Measurements from ENCODE around the gene CDRT4. TPM values are rescaled to one million over a fixed set of nuclear protein-coding genes. Genes with fewer than 3 reads are reported as not detected.

The CDRT4 gene
- polyA plus RNA-seq, 1 of the 3 experiments (the other 2 are of a cell fraction): 4.6 TPM

DNA sequence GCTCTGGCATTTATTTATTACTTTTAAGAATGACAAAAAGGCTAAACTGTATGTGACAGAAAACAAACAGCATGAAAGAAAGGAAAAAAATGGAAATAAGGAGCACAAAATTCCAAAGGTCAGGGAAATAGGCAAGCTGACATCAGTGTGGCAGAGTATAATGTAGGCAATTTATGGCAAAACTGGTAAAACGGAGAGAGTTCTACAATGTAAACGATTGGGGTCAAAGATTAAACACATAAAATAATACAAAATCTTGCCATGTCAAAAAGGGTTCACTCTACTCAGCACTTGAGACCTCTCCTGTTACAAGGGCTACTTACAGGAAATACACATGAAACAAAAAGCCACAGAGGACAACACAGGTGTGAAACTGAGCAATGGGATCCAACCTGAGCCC lies 47.0 kb upstream of the CDRT4 start:
- Histone ChIP-seq H2AFZ (ENCODE audit: low read depth) (no peak overlapping the region), H3K9me3 (no peaks in the 10 kb centered on the region), H3K9me2 (no peaks in the 10 kb centered on the region), H3F3A (replicated peaks; ENCODE audit: insufficient read depth) (peaks cover 7% of the 10 kb centered on the region), H3K79me2 (ENCODE audit: insufficient read depth) (peaks cover 5% of the 10 kb centered on the region; the same call in 1 of the 2 replicates), H3K27ac (ENCODE audit: low read depth in 2 of 2, low read length in 1 of 2) (no peak overlapping the region), H3K9ac (no peak overlapping the region), H3K4me2 (no peak overlapping the region), H3K4me3 (ENCODE audit: low read depth in 2 of 2, low read length in 1 of 2) (no peak overlapping the region), H4K20me1 (ENCODE audit: insufficient read depth) (no peaks in the 10 kb centered on the region), H3K27me3 (ENCODE audit: insufficient read depth) (no peaks in the 10 kb centered on the region), H3K4me1 (ENCODE audit: control insufficient read depth in 1 of 2, insufficient read depth in 2 of 2, low read depth in 1 of 2, low read length in 1 of 2) (0 out of 4 replicates have a peak, but pooled peaks cover 0 to 6% of the 10 kb centered on the region in 2 experiments), H3K36me3 (replicated peaks in 1 of 2; ENCODE audit: control insufficient read depth in 1 of 2, insufficient read depth in 2 of 2, low read length in 1 of 2) (peaks cover 9 to 36% of the 10 kb centered on the region in 2 experiments)
- WGBS (ENCODE audit: low lambda C conversion rate): 65% methylated on average over 2 of the region's 2 CpGs
- CTCF ChIA-PET: interaction anchor here (1.2 to 2.1 kb wide), 2 partner anchors 12 to 254 kb away, joined by 5 to 19 read pairs; no protein-coding TSS in a partner anchor
- POLR2A ChIA-PET: no interaction called here
- TF ChIP-seq RXRA (IDR thresholded peaks at IDR 0.05; ENCODE audit: borderline replicate concordance, low read depth): no peak
- TF ChIP-seq GABPA (IDR thresholded peaks at IDR 0.05; ENCODE audit: low read depth): no peak
- no peak for TF ChIP-seq MEF2A (IDR thresholded peaks at IDR 0.05; ENCODE audit: borderline replicate concordance, low read depth)
- TF ChIP-seq, protein P1, sequence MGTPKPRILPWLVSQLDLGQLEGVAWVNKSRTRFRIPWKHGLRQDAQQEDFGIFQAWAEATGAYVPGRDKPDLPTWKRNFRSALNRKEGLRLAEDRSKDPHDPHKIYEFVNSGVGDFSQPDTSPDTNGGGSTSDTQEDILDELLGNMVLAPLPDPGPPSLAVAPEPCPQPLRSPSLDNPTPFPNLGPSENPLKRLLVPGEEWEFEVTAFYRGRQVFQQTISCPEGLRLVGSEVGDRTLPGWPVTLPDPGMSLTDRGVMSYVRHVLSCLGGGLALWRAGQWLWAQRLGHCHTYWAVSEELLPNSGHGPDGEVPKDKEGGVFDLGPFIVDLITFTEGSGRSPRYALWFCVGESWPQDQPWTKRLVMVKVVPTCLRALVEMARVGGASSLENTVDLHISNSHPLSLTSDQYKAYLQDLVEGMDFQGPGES (IDR thresholded peaks at IDR 0.05; ENCODE audit: low read depth, low read length): no peak
- no peak for TF ChIP-seq EZH2phosphoT487 (IDR thresholded peaks at IDR 0.05; ENCODE audit: borderline replicate concordance, low read depth)
- no peak for TF ChIP-seq SMC3 (IDR thresholded peaks at IDR 0.05; ENCODE audit: low read depth, low read length)
- no peak for TF ChIP-seq FOXM1 (IDR thresholded peaks at IDR 0.05; ENCODE audit: low read depth)
- TF ChIP-seq TCF12 (IDR thresholded peaks at IDR 0.05): no peak
- TF ChIP-seq RFX5 (IDR thresholded peaks at IDR 0.05; ENCODE audit: low read length): no peak
- no peak for DNase-seq

DNA sequence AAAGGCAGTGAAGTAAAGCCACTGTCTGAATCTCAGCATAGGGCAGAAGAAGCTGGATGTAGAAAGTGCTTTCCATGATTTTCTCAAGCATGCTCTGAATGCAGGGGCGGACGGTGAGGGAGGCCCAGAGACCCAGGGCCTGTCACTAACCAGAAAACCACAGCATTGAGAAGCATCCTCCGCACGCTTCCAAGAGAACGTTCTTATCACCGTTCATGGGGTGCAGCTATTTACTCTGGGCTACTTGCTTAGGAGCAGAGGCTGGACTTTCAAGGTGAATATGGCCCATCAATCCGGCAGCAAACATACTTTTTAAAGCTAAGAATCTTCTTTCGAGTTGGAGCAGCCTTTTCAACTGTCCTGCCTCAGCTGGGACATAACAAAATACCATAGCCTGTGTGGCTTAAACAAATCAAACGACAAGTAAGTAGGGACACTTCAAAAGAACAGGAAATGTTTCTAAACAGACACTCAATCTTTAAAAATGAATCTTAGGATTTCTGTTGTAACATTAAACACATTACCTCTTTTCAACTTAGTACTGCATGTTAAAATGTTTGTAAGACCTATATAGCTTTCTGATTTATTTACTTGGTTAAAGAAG lies 46.5 kb upstream of the CDRT4 start:
- no peak overlapping the region for H3K4me2 ChIP-seq
- no peak for DNase-seq
- H3K27me3 ChIP-seq (ENCODE audit: insufficient read depth): no peaks in the 10 kb centered on the region
- ChIA-PET POLR2A (no interaction called here), CTCF (interaction anchor here (0.8 to 2.1 kb wide), 3 partner anchors 11 to 262 kb away, joined by 3 to 19 read pairs (median 5); no protein-coding TSS in a partner anchor)
- H3K4me3 ChIP-seq (ENCODE audit: low read depth in 2 of 2, low read length in 1 of 2): no peak overlapping the region
- peak overlapping the region in 1 of 2 experiments; percentile 45; a peak in 1 of 4 replicates for H3K27ac ChIP-seq (ENCODE audit: low read depth in 2 of 2, low read length in 1 of 2)
- 94% methylated on average over 9 of the region's 9 CpGs for WGBS (ENCODE audit: low lambda C conversion rate)
- H4K20me1 ChIP-seq (ENCODE audit: insufficient read depth): no peaks in the 10 kb centered on the region
- H3K4me1 ChIP-seq (ENCODE audit: control insufficient read depth in 1 of 2, insufficient read depth in 2 of 2, low read depth in 1 of 2, low read length in 1 of 2): 0 out of 4 replicates have a peak, but pooled peaks cover 0 to 6% of the 10 kb centered on the region in 2 experiments
- no peak overlapping the region for H3K9ac ChIP-seq
- H3K9me3 ChIP-seq: no peaks in the 10 kb centered on the region
- peaks cover 7% of the 10 kb centered on the region for H3F3A ChIP-seq (replicated peaks; ENCODE audit: insufficient read depth)
- no peaks in the 10 kb centered on the region for H3K9me2 ChIP-seq
- peaks cover 11 to 36% of the 10 kb centered on the region in 2 experiments for H3K36me3 ChIP-seq (replicated peaks in 1 of 2; ENCODE audit: control insufficient read depth in 1 of 2, insufficient read depth in 2 of 2, low read length in 1 of 2)
- H2AFZ ChIP-seq (ENCODE audit: low read depth): no peak overlapping the region
- peaks cover 9% of the 10 kb centered on the region; the same call in 1 of the 2 replicates for H3K79me2 ChIP-seq (ENCODE audit: insufficient read depth)
- TF ChIP-seq FOSL2 (IDR thresholded peaks at IDR 0.05; ENCODE audit: borderline replicate concordance, low read depth) (no peak), NRF1 (IDR thresholded peaks at IDR 0.05; ENCODE audit: low read depth, low read length) (no peak)

All from SK-N-SH (cell line).